ENCODE measurements around the gene DGAT2.

DNA sequence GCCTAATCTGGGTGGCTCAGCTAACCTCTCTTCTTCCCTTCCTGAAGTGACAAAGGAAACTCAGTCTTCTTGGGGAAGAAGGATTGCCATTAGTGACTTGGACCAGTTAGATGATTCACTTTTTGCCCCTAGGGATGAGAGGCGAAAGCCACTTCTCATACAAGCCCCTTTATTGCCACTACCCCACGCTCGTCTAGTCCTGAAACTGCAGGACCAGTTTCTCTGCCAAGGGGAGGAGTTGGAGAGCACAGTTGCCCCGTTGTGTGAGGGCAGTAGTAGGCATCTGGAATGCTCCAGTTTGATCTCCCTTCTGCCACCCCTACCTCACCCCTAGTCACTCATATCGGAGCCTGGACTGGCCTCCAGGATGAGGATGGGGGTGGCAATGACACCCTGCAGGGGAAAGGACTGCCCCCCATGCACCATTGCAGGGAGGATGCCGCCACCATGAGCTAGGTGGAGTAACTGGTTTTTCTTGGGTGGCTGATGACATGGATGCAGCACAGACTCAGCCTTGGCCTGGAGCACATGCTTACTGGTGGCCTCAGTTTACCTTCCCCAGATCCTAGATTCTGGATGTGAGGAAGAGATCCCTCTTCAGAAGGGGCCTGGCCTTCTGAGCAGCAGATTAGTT is 32.3 kb downstream of the DGAT2 start:
- TF ChIP-seq CTCF (IDR thresholded peaks at IDR 0.05): no peak
- TF ChIP-seq EZH2 (IDR thresholded peaks at IDR 0.05): no peak

Data from neural progenitor cell (in vitro differentiated cells).